ENCODE results near the gene RBFOX2. TPM values are rescaled to one million over a fixed set of nuclear protein-coding genes. Genes with fewer than 3 reads are reported as not detected.

RBFOX2 gene
- total and polyA plus RNA-seq, 2 donors (not counting 1 experiment from before 2014, with no cell fraction given), result not detected

- Mint-ChIP-seq H3K27ac (no peak overlapping the region), H3K4me1 (no peaks in the 10 kb centered on the region), H3K27me3 (peaks cover 16% of the 10 kb centered on the region), H3K9me3 (ENCODE audit: insufficient read depth) (no peaks in the 10 kb centered on the region), H3K4me3 (no peak overlapping the region)
- H3K4me1 ChIP-seq (ENCODE audit: control insufficient read depth in 2 of 2, insufficient read depth in 2 of 2, low read length in 2 of 2), result no peaks in the 10 kb centered on the region
- no peak overlapping the region for H3K9ac ChIP-seq (ENCODE audit: low read length)
- no peaks in the 10 kb centered on the region for H3K79me2 ChIP-seq (ENCODE audit: control insufficient read depth, insufficient read depth, low read length)
- DNase-seq, result no peak
- ChIA-PET CTCF (no interaction called here), POLR2A (no interaction called here)
- no peak for ATAC-seq (ENCODE audit: low read depth)
- no CpG with 5 or more reads among the region's 4 CpGs for WGBS (ENCODE audit: insufficient coverage)
- no peak overlapping the region for H3K4me3 ChIP-seq (ENCODE audit: control extremely low read depth in 1 of 5, extremely low read depth in 1 of 5, insufficient read depth in 1 of 5, low read depth in 2 of 5, low read length in 4 of 5)
- H3K36me3 ChIP-seq (replicated peaks in 1 of 2; ENCODE audit: control extremely low read depth in 1 of 2, control insufficient read depth in 1 of 2, extremely low read depth in 1 of 2, insufficient read depth in 2 of 2, low read length in 1 of 2), result no peaks in the 10 kb centered on the region
- no peak overlapping the region for H3K27ac ChIP-seq (ENCODE audit: low read length in 2 of 2)
- intact Hi-C loops (cut with micrococcal nuclease), result no loop called here
- TF ChIP-seq EZH2 (IDR thresholded peaks at IDR 0.05; ENCODE audit: borderline replicate concordance, insufficient read depth, low read depth, low read length, poor library complexity, severe bottlenecking) (no peak), CTCF (IDR thresholded peaks at IDR 0.05) (no peak)
- no peak overlapping the region for H2AFZ ChIP-seq (ENCODE audit: insufficient read depth, low read depth, low read length, poor library complexity, severe bottlenecking)
- no peaks in the 10 kb centered on the region for H4K20me1 ChIP-seq (ENCODE audit: control insufficient read depth, insufficient read depth, low read length, poor library complexity, severe bottlenecking)
- peaks cover 0 to 3% (median 0%) of the 10 kb centered on the region in 4 experiments for H3K27me3 ChIP-seq (replicated peaks in 1 of 4; ENCODE audit: control extremely low read depth in 1 of 4, control insufficient read depth in 3 of 4, insufficient read depth in 4 of 4, low read length in 3 of 4)
- H3K4me2 ChIP-seq (replicated peaks; ENCODE audit: low read depth, low read length, poor library complexity, severe bottlenecking), result no peak overlapping the region
- no peaks in the 10 kb centered on the region for H3K9me3 ChIP-seq (ENCODE audit: control extremely low read depth in 1 of 3, control insufficient read depth in 2 of 3, insufficient read depth in 1 of 3, low read length in 2 of 3)
Measured at GRCh38 chr22:35861451-35861850, 167.2 kb downstream of the RBFOX2 start.

- CTCF ChIA-PET, result no interaction called here
- WGBS (ENCODE audit: insufficient coverage), result no CpG with 5 or more reads among the region's 3 CpGs
Measured at GRCh38 chr22:35860837-35861236, 167.8 kb downstream of the RBFOX2 start.

More at GRCh38 chr22:35860837-35861236, 167.8 kb downstream of the RBFOX2 start:
- H2AFZ ChIP-seq (ENCODE audit: insufficient read depth, low read depth, low read length, poor library complexity, severe bottlenecking), result no peak overlapping the region
- H3K4me1 ChIP-seq (ENCODE audit: control insufficient read depth in 2 of 2, insufficient read depth in 2 of 2, low read length in 2 of 2), result no peaks in the 10 kb centered on the region
- POLR2A ChIA-PET, result no interaction called here
- no peak overlapping the region for H3K27ac ChIP-seq (ENCODE audit: low read length in 2 of 2)
- H3K4me3 Mint-ChIP-seq, result no peak overlapping the region
- no peak overlapping the region for H3K4me3 ChIP-seq (ENCODE audit: control extremely low read depth in 1 of 5, extremely low read depth in 1 of 5, insufficient read depth in 1 of 5, low read depth in 2 of 5, low read length in 4 of 5)
- no peaks in the 10 kb centered on the region for H3K9me3 Mint-ChIP-seq (ENCODE audit: insufficient read depth)
- no peaks in the 10 kb centered on the region for H4K20me1 ChIP-seq (ENCODE audit: control insufficient read depth, insufficient read depth, low read length, poor library complexity, severe bottlenecking)
- DNase-seq, result no peak
- H3K9ac ChIP-seq (ENCODE audit: low read length), result no peak overlapping the region
- no peaks in the 10 kb centered on the region for H3K4me1 Mint-ChIP-seq
- H3K79me2 ChIP-seq (ENCODE audit: control insufficient read depth, insufficient read depth, low read length), result no peaks in the 10 kb centered on the region
- ATAC-seq (ENCODE audit: low read depth), result no peak
- H3K27ac Mint-ChIP-seq, result no peak overlapping the region
- H3K9me3 ChIP-seq (ENCODE audit: control extremely low read depth in 1 of 3, control insufficient read depth in 2 of 3, insufficient read depth in 1 of 3, low read length in 2 of 3), result no peaks in the 10 kb centered on the region
- intact Hi-C loops (cut with micrococcal nuclease), result no loop called here
- peaks cover 0 to 3% (median 0%) of the 10 kb centered on the region in 4 experiments for H3K27me3 ChIP-seq (replicated peaks in 1 of 4; ENCODE audit: control extremely low read depth in 1 of 4, control insufficient read depth in 3 of 4, insufficient read depth in 4 of 4, low read length in 3 of 4)
- TF ChIP-seq EZH2 (IDR thresholded peaks at IDR 0.05; ENCODE audit: borderline replicate concordance, insufficient read depth, low read depth, low read length, poor library complexity, severe bottlenecking) (no peak), CTCF (IDR thresholded peaks at IDR 0.05) (no peak)
- H3K36me3 ChIP-seq (replicated peaks in 1 of 2; ENCODE audit: control extremely low read depth in 1 of 2, control insufficient read depth in 1 of 2, extremely low read depth in 1 of 2, insufficient read depth in 2 of 2, low read length in 1 of 2), result no peaks in the 10 kb centered on the region
- peaks cover 16% of the 10 kb centered on the region for H3K27me3 Mint-ChIP-seq
- H3K4me2 ChIP-seq (replicated peaks; ENCODE audit: low read depth, low read length, poor library complexity, severe bottlenecking), result no peak overlapping the region

Measured in B cell (primary cell).